GM12892 (cell line): Measurements from ENCODE around the gene GDNF.

Experiments used
- POLR2A ChIP-seq: IDR thresholded peaks from 2 replicates; pipeline ENCODE4 v1.6.1; 2011; ENCODE audit warnings: low read depth, low read length, control low read depth
- POLR2AphosphoS5 ChIP-seq: IDR thresholded peaks from 2 replicates; pipeline ENCODE4 v1.6.1; 2011; ENCODE audit warnings: low read depth, low read length, control low read depth
- TAF1 ChIP-seq: IDR thresholded peaks from 2 replicates; pipeline ENCODE4 v1.6.1; 2011; ENCODE audit warnings: low read depth, mild to moderate bottlenecking, control low read depth, low read length, borderline replicate concordance

GRCh38 chr5:37838152-37838932 is 1.5 kb downstream of the GDNF start:
- TF ChIP-seq TAF1: no peak
- TF ChIP-seq POLR2AphosphoS5: no peak
- TF ChIP-seq POLR2A: no peak
